Panc1 (cell line): ENCODE results near the gene RPS19BP1. TPM values are rescaled to one million over a fixed set of nuclear protein-coding genes. Genes with fewer than 3 reads are reported as not detected.

Experiments
- ATAC-seq: fragments of 200-7000 bp; cut with Tn5 transposase; 2 replicates; pipeline ENCODE4 v1.9.1; 2020; ENCODE audit warnings: mild to moderate bottlenecking, moderate library complexity
- BruUV-seq: library from RNA; stranded (reverse); fragments of 400-500 nt; replicated peaks from 2 replicates; lab custom pipeline; 2021; lab: Mats Ljungman, UMichigan
- CTCF ChIA-PET: fragments of 300-600 bp; sonication (Branson Sonifier 250); formaldehyde crosslinking; loops from one replicate; lab custom pipeline; 2022; ENCODE audit warnings: antibody characterized with exemption; lab: Charles Lee
- POLR2A ChIA-PET: fragments of 300-600 bp; sonication (Branson Sonifier 250); formaldehyde crosslinking; loops from one replicate; lab custom pipeline; 2022; ENCODE audit warnings: antibody characterized with exemption; lab: Charles Lee
- DNase-seq: peaks from one replicate; pipeline ENCODE4 v3.0.0-alpha.2; 2010; ENCODE audit warnings: low read depth, low spot score
- H3K27ac ChIP-seq: 2 replicates; pipeline ENCODE4 v1.5.1; 2011; ENCODE audit warnings: mild to moderate bottlenecking, low read length, inconsistent platforms
- H3K27me3 ChIP-seq: fragments of 200-500 bp; sonication (Bioruptor generic); 2 replicates; pipeline ENCODE4 v1.6.0; 2014; ENCODE audit warnings: low read length, inconsistent platforms; ENCODE audit not compliant: control insufficient read depth, insufficient read depth
- H3K36me3 ChIP-seq: fragments of 200-500 bp; sonication (Bioruptor generic); 2 replicates; pipeline ENCODE4 v1.5.1; 2014; ENCODE audit warnings: inconsistent platforms, mild to moderate bottlenecking, low read length, moderate library complexity; ENCODE audit not compliant: control insufficient read depth, insufficient read depth
- H3K4me1 ChIP-seq: 2 replicates; pipeline ENCODE4 v1.5.1; 2011; ENCODE audit warnings: inconsistent platforms, mild to moderate bottlenecking, low read length, moderate library complexity; ENCODE audit not compliant: control insufficient read depth, insufficient read depth
- H3K4me3 ChIP-seq, 2 experiments: 2 replicates each; pipeline ENCODE4 v1.5.1; 2011 to 2012; ENCODE audit warnings: low read depth in 2 of 2, low read length in 2 of 2, mild to moderate bottlenecking in 2 of 2, inconsistent platforms in 1 of 2, moderate library complexity in 1 of 2
- H3K9me3 ChIP-seq: fragments of 200-500 bp; sonication (Bioruptor generic); 2 replicates; pipeline ENCODE4 v1.5.1; 2014; ENCODE audit warnings: low read depth, mild to moderate bottlenecking, inconsistent platforms, low read length, moderate library complexity; ENCODE audit not compliant: control insufficient read depth, insufficient read depth
- CTCF ChIP-seq: fragments of 450-650 bp; IDR thresholded peaks from 2 replicates; pipeline ENCODE4 v1.5.1; 2017; ENCODE audit warnings: mild to moderate bottlenecking
- POLR2AphosphoS5 ChIP-seq: IDR thresholded peaks from 2 replicates; pipeline ENCODE4 v1.6.1; 2012; ENCODE audit warnings: mild to moderate bottlenecking, low read depth, low read length, moderate library complexity
- REST ChIP-seq, 2 experiments: IDR thresholded peaks; 2 replicates each; pipeline ENCODE4 v1.6.1; 2011 to 2012; ENCODE audit warnings: low read depth in 2 of 2, control low read depth in 1 of 2, low read length in 1 of 2, mild to moderate bottlenecking in 1 of 2, moderate library complexity in 1 of 2; ENCODE audit not compliant: insufficient read depth in 1 of 2
- SIN3A ChIP-seq: IDR thresholded peaks from 2 replicates; pipeline ENCODE4 v1.6.1; 2012; ENCODE audit warnings: low read depth, mild to moderate bottlenecking, low read length, moderate library complexity, borderline replicate concordance; ENCODE audit not compliant: insufficient read depth
- TCF7L2 ChIP-seq: IDR thresholded peaks from 2 replicates; pipeline ENCODE4 v1.6.1; 2011; ENCODE audit warnings: mild to moderate bottlenecking, low read depth, low read length, inconsistent platforms
- in situ Hi-C: cut with HindIII; loops from 2 replicates; pipeline ENCODE4 v1.10.0; 2016; ENCODE audit warnings: low sequenced_read_pairs, low pct_unique_long_range_greater_than_20kb
- intact Hi-C: fragments of 100-400 bp; cut with micrococcal nuclease; formaldehyde crosslinking; loops from one replicate; pipeline ENCODE4 v1.10.0; 2022; ENCODE audit not compliant: unreplicated experiment
- total RNA-seq: library from RNA; stranded (reverse); gene quantifications from one replicate; pipeline ENCODE4 v1.2.1, GENCODE V29; 2021; ENCODE audit not compliant: unreplicated experiment

Gene RPS19BP1
- total RNA-seq, 1 experiment from 2014 or later, result 123 TPM

- in situ Hi-C loops, result no loop called here
- no peaks in the 10 kb centered on the region for H3K36me3 ChIP-seq
- H3K4me3 ChIP-seq, result no peak overlapping the region
- no peak overlapping the region for H3K27ac ChIP-seq
- POLR2A ChIA-PET, result no interaction called here
- BruUV-seq, result no TSS peak
- H3K4me1 ChIP-seq, result no peaks in the 10 kb centered on the region
- DNase-seq (no peak), ATAC-seq (no peak)
- TF ChIP-seq CTCF (no peak), REST (IDR thresholded peaks at IDR 0.05; ENCODE audit: insufficient read depth in 1 of 2, low read depth in 2 of 2, low read length in 1 of 2) (no peak), POLR2AphosphoS5 (no peak), TCF7L2 (no peak), SIN3A (no peak)
- no peaks in the 10 kb centered on the region for H3K27me3 ChIP-seq
- CTCF ChIA-PET, result no interaction called here
- intact Hi-C loops, result no loop called here
- H3K9me3 ChIP-seq, result no peaks in the 10 kb centered on the region
Observed at GRCh38 chr22:39492186-39492585, 40.4 kb downstream of the RPS19BP1 start.

- H3K4me1 ChIP-seq, result no peaks in the 10 kb centered on the region
- ATAC-seq (no peak), DNase-seq (no peak)
- H3K36me3 ChIP-seq, result no peaks in the 10 kb centered on the region
- no TSS peak for BruUV-seq
- intact Hi-C loops, result no loop called here
- H3K27ac ChIP-seq, result no peak overlapping the region
- H3K9me3 ChIP-seq, result no peaks in the 10 kb centered on the region
- TF ChIP-seq SIN3A (no peak), CTCF (no peak), REST (IDR thresholded peaks at IDR 0.05; ENCODE audit: insufficient read depth in 1 of 2, low read depth in 2 of 2, low read length in 1 of 2) (no peak), POLR2AphosphoS5 (no peak), TCF7L2 (no peak)
- no peaks in the 10 kb centered on the region for H3K27me3 ChIP-seq
- CTCF ChIA-PET, result interaction anchor here (0.6 kb wide), 1 partner anchor 10 kb away, joined by 3 read pairs; the partner anchor contains the start of gene MIEF1
- POLR2A ChIA-PET, result interaction anchor here (0.6 kb wide), 1 partner anchor 563 kb away, joined by 15 read pairs; no protein-coding TSS in a partner anchor
- H3K4me3 ChIP-seq, result no peak overlapping the region
- in situ Hi-C loops, result no loop called here
Observed at GRCh38 chr22:39491696-39492095, 40.9 kb downstream of the RPS19BP1 start.
